HCT116 (cell line): ENCODE measurements around the gene RAB5IF. TPM values are rescaled to one million over a fixed set of nuclear protein-coding genes. Genes with fewer than 3 reads are reported as not detected.

Experiments used
- ATAC-seq: fragments of 200-7000 bp; cut with Tn5 transposase; 2 replicates; pipeline ENCODE4 v1.9.1; 2020; ENCODE audit warnings: mild to moderate bottlenecking, moderate library complexity
- BruUV-seq: library from RNA; stranded (reverse); fragments of 400-500 nt; replicated peaks from 2 replicates; lab custom pipeline; 2021; lab: Mats Ljungman, UMichigan
- CTCF ChIA-PET: fragments of 300-600 bp; sonication (Branson Sonifier 250); formaldehyde crosslinking; loops from one replicate; lab custom pipeline; 2021; ENCODE audit warnings: antibody characterized with exemption; lab: Charles Lee
- POLR2A ChIA-PET: fragments of 300-600, 350-600 bp; sonication (Branson Sonifier 250); formaldehyde crosslinking; loops from one replicate; lab custom pipeline; 2021; ENCODE audit warnings: antibody characterized with exemption; lab: Charles Lee
- RAD21 ChIA-PET, 2 experiments: fragments of 300-600 bp; sonication (Branson Sonifier 250); formaldehyde crosslinking; loops; one replicate each; lab custom pipeline; 2023; ENCODE audit warnings: low total read pairs in 2 of 2; ENCODE audit not compliant: uncharacterized antibody in 2 of 2, unreplicated experiment in 2 of 2, low non-redundant PET in 1 of 2; lab: Charles Lee
- DNase-seq: peaks from one replicate; pipeline ENCODE4 v3.0.0-alpha.2; 2010; ENCODE audit warnings: low read depth, low spot score
- H2AFZ ChIP-seq: fragments of 200-600 bp; shearing (Covaris generic), sonication (generic); 2 replicates; pipeline ENCODE4 v1.6.1; 2017; ENCODE audit warnings: low read depth, mixed run types, mixed read lengths, antibody characterized with exemption, low read length; ENCODE audit not compliant: poor library complexity, severe bottlenecking
- H3K27ac ChIP-seq: 2 replicates; pipeline ENCODE4 v1.5.1; 2012; ENCODE audit warnings: low read depth, low read length
- H3K27me3 ChIP-seq: fragments of 200-600 bp; sonication (generic); 2 replicates; pipeline ENCODE4 v1.6.1; 2016; ENCODE audit warnings: mixed run types, low read length, mixed read lengths; ENCODE audit not compliant: insufficient read depth
- H3K36me3 ChIP-seq, 2 experiments: fragments of 200-500 bp in 1 of 2; fragments of 200-600 bp in 1 of 2; sonication (Bioruptor generic) in 1 of 2; sonication (generic) in 1 of 2; 2 replicates each; pipeline versions ENCODE4 v1.5.1 to v1.6.1; 2014 to 2016; ENCODE audit warnings: low read length in 2 of 2, inconsistent platforms in 1 of 2, mixed read lengths in 1 of 2, mixed run types in 1 of 2; ENCODE audit not compliant: insufficient read depth in 2 of 2, control insufficient read depth in 1 of 2
- H3K4me1 ChIP-seq, 2 experiments: fragments of 200-600 bp in 1 of 2; sonication (generic) in 1 of 2; 2 replicates each; pipeline versions ENCODE4 v1.5.1 to v1.6.1; 2012 to 2017; ENCODE audit warnings: low read length in 2 of 2, inconsistent platforms in 1 of 2, mild to moderate bottlenecking in 1 of 2, mixed read lengths in 1 of 2, mixed run types in 1 of 2, moderate library complexity in 1 of 2; ENCODE audit not compliant: insufficient read depth in 2 of 2, control insufficient read depth in 1 of 2
- H3K4me2 ChIP-seq: fragments of 200-600 bp; sonication (generic); 2 replicates; pipeline ENCODE4 v1.6.1; 2017; ENCODE audit warnings: mixed run types, low read length, mixed read lengths
- H3K4me3 ChIP-seq, 2 experiments: fragments of 200-600 bp in 1 of 2; sonication (generic) in 1 of 2; replicated peaks in 1 of 2; 2 replicates each; pipeline ENCODE4 v1.5.1; 2011 to 2016; ENCODE audit warnings: low read length in 2 of 2, control low read depth in 1 of 2, low read depth in 1 of 2, mild to moderate bottlenecking in 1 of 2, mixed read lengths in 1 of 2, mixed run types in 1 of 2
- H3K79me2 ChIP-seq: fragments of 200-600 bp; sonication (generic); 2 replicates; pipeline ENCODE4 v1.6.1; 2017; ENCODE audit warnings: mild to moderate bottlenecking, mixed run types, low read length, moderate library complexity, mixed read lengths; ENCODE audit not compliant: insufficient read depth
- H3K9ac ChIP-seq: fragments of 200-600 bp; sonication (generic); 2 replicates; pipeline ENCODE4 v1.6.1; 2016; ENCODE audit warnings: low read length, mixed read lengths
- H3K9me2 ChIP-seq: fragments of 200-600 bp; sonication (generic), shearing (Covaris generic); 2 replicates; pipeline ENCODE4 v1.6.1; 2017; ENCODE audit warnings: mixed run types, mild to moderate bottlenecking, moderate library complexity; ENCODE audit not compliant: insufficient read depth
- H3K9me3 ChIP-seq, 2 experiments: fragments of 200-500 bp in 1 of 2; fragments of 200-600 bp in 1 of 2; sonication (Bioruptor generic) in 1 of 2; sonication (generic) in 1 of 2; 2 replicates each; pipeline ENCODE4 v1.6.1; 2014 to 2017; ENCODE audit warnings: low read length in 2 of 2, mixed read lengths in 2 of 2, inconsistent platforms in 1 of 2, low read depth in 1 of 2, mild to moderate bottlenecking in 1 of 2, mixed run types in 1 of 2, moderate library complexity in 1 of 2; ENCODE audit not compliant: control insufficient read depth in 1 of 2, insufficient read depth in 1 of 2
- H4K20me1 ChIP-seq: fragments of 200-600 bp; sonication (generic), shearing (Covaris generic); 2 replicates; pipeline ENCODE4 v1.6.1; 2017; ENCODE audit warnings: mixed run types, mild to moderate bottlenecking, moderate library complexity; ENCODE audit not compliant: insufficient read depth
- RAD21 ChIP-seq: IDR thresholded peaks from 2 replicates; pipeline ENCODE4 v1.6.1; 2012; ENCODE audit warnings: low read depth, mild to moderate bottlenecking
- SRF ChIP-seq: IDR thresholded peaks from 2 replicates; pipeline ENCODE4 v1.6.1; 2012; ENCODE audit warnings: low read depth
- YY1 ChIP-seq: IDR thresholded peaks from 2 replicates; pipeline ENCODE4 v1.6.1; 2011; ENCODE audit warnings: low read length, low read depth, moderate library complexity, mild to moderate bottlenecking; ENCODE audit not compliant: insufficient replicate concordance; ENCODE audit errors: extremely low read depth
- intact Hi-C: fragments of 100-400 bp; cut with micrococcal nuclease; formaldehyde crosslinking; loops from 2 replicates; pipeline ENCODE4 v1.10.0; 2022
- total RNA-seq: library from RNA; stranded (reverse); gene quantifications from one replicate; pipeline ENCODE4 v1.2.1, GENCODE V29; 2021; ENCODE audit not compliant: unreplicated experiment
- TF ChIP-seq, protein P1 (sequence below), 3 experiments: fragments of 200-600 bp in 1 of 3; sonication (generic) in 1 of 3; IDR thresholded peaks in 2 of 3; conservative IDR thresholded peaks in 1 of 3; 2 replicates each; pipeline ENCODE4 v1.5.1; 2012 to 2017; ENCODE audit warnings: low read depth in 2 of 3, low read length in 2 of 3, antibody characterized with exemption in 1 of 3, borderline replicate concordance in 1 of 3, control low read depth in 1 of 3, mild to moderate bottlenecking in 1 of 3, mixed read lengths in 1 of 3, mixed run types in 1 of 3, moderate library complexity in 1 of 3; ENCODE audit not compliant: insufficient read depth in 1 of 3
- TF ChIP-seq, protein P2 (sequence below): IDR thresholded peaks from 2 replicates; pipeline ENCODE4 v1.6.1; 2012

The RAB5IF gene
- total RNA-seq, 1 experiment from 2014 or later, result 82.9 TPM

DNA sequence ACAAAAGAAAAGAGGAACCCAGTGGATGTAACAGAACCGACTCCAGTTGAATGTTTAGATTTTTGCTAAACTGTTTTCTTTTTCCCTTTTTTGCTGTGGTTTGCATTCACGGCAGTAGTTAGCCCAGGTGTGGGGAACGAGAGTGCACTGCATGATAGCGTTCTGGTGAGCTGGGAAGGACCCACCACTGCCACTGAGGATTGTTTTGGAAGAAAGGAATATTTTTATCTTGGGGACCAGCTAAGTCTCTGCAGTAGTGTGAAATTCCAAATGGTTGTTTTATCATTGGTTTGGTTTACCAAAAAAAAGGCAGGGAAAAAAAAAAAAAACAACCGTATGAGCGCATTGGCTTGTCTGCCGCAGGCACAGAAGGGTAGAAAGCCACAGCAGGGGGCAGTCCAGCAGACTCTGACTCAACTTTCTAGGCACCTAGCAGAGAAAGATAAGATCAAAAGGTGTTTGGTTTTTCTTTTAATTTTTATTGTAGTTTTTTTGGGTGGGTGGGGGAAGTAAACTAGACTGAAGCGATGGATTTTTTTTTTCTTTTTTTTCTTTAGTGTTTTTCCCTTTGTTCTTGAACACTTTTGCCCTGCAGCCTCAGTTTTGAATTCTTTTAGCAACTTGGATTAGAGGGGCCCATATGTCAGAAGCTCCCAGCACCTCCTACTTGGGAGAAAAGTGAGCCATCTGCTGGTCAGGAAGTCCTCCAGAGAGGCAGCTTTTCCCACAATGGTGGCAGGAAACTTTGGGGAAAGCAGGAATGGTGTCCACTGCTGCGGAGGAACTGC is 13.5 kb upstream of the RAB5IF start:
- peaks cover 5 to 9% of the 10 kb centered on the region in 2 experiments; a peak in 3 of 4 replicates for H3K4me1 ChIP-seq
- no peak overlapping the region for H2AFZ ChIP-seq
- no peak overlapping the region; the same call in 1 of the 2 replicates for H3K4me2 ChIP-seq
- H3K9me2 ChIP-seq, result no peaks in the 10 kb centered on the region
- no peaks in the 10 kb centered on the region for H3K36me3 ChIP-seq
- TF ChIP-seq YY1 (peak; percentile 11), SRF (no peak), RAD21 (peak; percentile 47)
- TF ChIP-seq, protein P1, sequence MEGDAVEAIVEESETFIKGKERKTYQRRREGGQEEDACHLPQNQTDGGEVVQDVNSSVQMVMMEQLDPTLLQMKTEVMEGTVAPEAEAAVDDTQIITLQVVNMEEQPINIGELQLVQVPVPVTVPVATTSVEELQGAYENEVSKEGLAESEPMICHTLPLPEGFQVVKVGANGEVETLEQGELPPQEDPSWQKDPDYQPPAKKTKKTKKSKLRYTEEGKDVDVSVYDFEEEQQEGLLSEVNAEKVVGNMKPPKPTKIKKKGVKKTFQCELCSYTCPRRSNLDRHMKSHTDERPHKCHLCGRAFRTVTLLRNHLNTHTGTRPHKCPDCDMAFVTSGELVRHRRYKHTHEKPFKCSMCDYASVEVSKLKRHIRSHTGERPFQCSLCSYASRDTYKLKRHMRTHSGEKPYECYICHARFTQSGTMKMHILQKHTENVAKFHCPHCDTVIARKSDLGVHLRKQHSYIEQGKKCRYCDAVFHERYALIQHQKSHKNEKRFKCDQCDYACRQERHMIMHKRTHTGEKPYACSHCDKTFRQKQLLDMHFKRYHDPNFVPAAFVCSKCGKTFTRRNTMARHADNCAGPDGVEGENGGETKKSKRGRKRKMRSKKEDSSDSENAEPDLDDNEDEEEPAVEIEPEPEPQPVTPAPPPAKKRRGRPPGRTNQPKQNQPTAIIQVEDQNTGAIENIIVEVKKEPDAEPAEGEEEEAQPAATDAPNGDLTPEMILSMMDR (IDR thresholded peaks at IDR 0.05 in 2 of 3, conservative IDR thresholded peaks at IDR 0.05 in 1 of 3; ENCODE audit: borderline replicate concordance in 1 of 3, insufficient read depth in 1 of 3, low read depth in 2 of 3, low read length in 2 of 3), result peak; percentile 49 to 60 (median 55); a peak in 5 of 6 replicates
- TF ChIP-seq, protein P2, sequence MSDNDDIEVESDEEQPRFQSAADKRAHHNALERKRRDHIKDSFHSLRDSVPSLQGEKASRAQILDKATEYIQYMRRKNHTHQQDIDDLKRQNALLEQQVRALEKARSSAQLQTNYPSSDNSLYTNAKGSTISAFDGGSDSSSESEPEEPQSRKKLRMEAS, result no peak
- no TSS peak for BruUV-seq
- ChIA-PET RAD21 (no interaction called here), CTCF (interaction anchor here (0.6 to 1.9 kb wide), 6 partner anchors 9 to 86 kb away, joined by 3 to 12 read pairs (median 3); partner anchors contain the start of gene RAB5IF), POLR2A (interaction anchor here (1.4 kb wide), 1 partner anchor 13 kb away, joined by 8 read pairs; the partner anchor contains the start of gene RAB5IF)
- DNase-seq, result peak; percentile 22
- ATAC-seq, result peak; percentile 74
- no peaks in the 10 kb centered on the region for H3K27me3 ChIP-seq
- no peaks in the 10 kb centered on the region for H3K9me3 ChIP-seq
- H3K27ac ChIP-seq, result no peak overlapping the region
- H4K20me1 ChIP-seq, result no peaks in the 10 kb centered on the region
- H3K4me3 ChIP-seq, result no peak overlapping the region
- no peak overlapping the region for H3K9ac ChIP-seq
- intact Hi-C loops, result loop anchor here (1.0 kb wide), 1 partner anchor 36 kb away; no protein-coding TSS in a partner anchor
- no peaks in the 10 kb centered on the region for H3K79me2 ChIP-seq
